GM21360 (cell line): ENCODE data around the gene SPATA6.
"Not testable (repeated sequence)": the region's sequence is repeated elsewhere in the genome, so short reads cannot be mapped to it uniquely, and the experiment has no call there.

ENCODE experiments used
- ATAC-seq: cut with Tn5 transposase; IDR thresholded peaks from one replicate; pipeline ENCODE4 v1.9.1; 2021; ENCODE audit warnings: mild to moderate bottlenecking, moderate library complexity; ENCODE audit not compliant: unreplicated experiment

Gene SPATA6

DNA sequence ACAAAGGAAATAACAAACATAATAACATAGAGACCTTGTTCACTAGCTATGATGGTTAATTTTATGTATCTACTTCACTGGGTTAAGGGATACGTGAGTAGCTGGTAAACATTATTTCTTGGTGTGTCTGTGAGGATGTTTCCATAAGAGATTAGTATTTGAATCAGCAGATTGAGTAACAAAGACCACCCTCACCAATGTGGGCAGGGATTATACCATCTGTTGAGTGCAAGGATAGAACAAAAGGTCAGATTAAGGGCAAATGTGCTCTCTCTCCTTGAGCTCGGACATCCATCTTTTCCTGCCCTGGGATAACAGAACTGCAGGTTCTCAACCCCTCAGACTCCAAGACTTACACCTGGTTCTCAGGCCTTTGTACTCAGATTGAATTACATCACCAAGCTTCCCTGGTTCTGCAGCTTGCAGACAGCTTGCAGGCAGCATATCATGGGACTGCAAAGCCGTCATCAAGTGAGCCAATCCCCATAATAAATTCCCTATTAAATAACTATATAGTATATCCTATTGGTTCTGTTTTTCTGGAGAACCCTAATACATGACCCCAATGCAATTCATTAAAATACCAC, 9.2 kb downstream of the SPATA6 start:
- no peak for ATAC-seq

DNA sequence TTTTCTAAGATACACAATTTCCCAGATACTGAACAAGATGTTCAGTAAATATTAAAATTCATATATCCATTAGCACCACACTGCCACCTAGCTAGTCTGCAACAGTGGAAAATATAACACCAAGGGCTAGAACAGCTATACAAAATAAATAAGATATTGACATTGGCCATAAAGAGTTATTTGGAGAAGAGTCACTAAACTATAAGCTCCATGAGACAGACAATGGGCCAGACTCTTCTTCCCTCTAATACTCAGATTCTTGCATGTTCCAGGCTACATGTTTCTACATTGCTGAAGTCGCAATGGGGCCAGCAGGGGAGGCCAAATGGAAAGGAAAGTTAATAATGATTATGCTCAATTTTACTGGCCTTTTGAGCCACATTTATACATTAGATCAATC, 21.5 kb downstream of the SPATA6 start:
- ATAC-seq, result no peak

DNA sequence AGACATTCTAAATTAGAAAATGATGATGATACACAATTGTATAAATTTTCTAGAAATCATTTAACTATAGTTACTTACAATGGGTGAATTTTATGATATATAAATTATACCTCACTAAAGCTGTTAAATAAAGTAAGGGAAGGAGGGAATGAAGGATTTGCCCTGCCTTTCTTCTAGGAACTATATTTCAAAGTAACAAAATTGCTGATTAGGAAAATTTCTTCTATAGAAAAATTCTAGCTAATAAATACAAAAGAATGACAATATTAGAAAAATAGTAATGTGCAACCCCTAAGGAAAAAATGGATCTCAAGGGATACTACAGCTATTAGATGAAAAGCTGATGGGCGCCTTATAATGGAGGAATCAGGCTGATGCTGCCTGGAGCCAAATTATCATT, 23.1 kb downstream of the SPATA6 start:
- ATAC-seq, result no peak

DNA sequence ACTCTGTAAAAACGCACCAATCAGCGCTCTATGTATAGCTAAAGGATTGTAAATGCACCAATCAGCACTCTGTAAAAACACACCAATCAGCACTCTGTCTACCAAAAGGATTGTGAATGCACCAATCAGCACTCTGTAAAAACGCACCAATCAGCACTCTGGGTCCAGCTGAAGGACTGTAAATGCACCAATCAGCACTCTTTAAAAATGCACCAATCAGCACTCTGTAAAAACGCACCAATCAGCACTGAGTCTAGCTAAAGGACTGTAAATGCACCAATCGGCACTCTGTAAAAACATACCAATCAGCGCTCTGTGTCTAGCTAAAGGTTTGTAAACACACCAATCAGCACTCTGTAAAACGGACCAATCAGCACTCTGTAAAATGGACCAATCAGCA, 27.8 kb downstream of the SPATA6 start:
- not testable (repeated sequence) for ATAC-seq

DNA sequence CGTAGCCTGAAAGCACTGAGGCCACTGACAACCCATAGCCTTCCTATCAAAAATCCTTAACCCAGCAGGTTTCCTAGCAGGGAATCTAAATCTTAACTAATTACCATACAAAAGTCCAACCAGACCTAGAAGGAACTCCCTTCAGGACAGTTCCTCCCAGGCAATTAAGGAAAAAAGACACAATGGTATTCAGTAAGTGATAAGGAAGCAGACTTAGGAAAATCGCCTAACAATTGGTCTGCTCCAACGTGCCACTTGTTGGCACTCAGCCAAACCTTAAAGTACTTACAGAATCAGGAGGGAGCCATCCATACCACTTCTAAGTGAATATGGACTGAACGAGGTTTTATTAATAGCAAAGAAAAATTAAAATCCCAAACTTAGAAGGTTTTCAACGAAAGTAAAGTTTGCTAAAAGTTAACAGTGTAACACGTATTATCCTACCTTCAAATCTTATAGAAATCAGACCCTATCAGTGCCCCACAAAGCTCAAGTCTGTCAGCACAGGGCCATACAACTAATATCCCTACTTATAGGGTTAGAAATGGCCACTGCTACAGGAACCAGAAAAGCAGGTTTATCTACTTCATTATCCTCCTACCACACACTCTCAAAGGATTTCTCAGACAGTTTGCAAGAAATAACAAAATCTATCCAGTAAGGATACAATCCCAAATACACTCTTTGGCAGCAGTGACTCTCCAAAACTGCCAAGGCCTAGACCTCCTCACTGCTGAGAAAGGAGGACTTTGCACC, 29.0 kb downstream of the SPATA6 start:
- ATAC-seq, result no peak

DNA sequence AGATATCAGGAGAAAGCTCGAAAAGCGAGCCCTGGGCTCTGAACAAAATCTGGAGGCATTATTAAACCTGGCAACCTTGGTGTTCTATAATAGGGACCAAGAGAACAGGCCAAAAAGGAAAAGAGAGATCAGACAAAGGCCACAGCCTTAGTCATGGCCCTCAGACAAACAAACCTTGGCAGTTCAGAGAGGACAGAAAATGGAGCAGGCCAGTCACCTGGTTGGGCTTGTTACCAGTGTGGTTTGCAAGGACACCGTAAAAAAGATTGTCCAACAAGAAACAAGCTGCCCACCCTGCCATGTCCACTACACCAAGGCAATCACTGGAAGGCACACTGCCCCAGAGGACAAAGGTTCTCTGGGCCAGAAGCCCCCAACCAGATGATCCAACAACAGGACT, 31.2 kb downstream of the SPATA6 start:
- not testable (repeated sequence) for ATAC-seq

DNA sequence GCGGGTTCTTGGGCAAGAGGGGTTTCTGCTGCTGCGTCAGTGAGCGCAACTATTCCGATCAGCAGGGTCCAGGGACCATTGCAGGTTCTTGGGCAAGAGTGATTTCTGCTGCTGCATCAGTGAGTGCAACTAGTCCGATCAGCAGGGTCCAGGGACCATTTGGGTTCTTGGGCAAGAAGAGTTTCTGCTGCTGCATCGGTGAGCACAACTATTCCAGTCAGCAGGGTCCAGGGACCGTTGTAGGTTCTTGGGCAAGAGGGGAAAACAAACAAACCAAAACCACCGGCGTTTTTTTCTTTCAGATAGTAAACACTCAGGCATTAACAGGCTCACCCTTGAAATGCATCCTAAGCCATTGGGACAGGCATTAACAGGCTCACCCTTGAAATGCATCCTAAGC, 32.6 kb downstream of the SPATA6 start:
- ATAC-seq, result no peak

DNA sequence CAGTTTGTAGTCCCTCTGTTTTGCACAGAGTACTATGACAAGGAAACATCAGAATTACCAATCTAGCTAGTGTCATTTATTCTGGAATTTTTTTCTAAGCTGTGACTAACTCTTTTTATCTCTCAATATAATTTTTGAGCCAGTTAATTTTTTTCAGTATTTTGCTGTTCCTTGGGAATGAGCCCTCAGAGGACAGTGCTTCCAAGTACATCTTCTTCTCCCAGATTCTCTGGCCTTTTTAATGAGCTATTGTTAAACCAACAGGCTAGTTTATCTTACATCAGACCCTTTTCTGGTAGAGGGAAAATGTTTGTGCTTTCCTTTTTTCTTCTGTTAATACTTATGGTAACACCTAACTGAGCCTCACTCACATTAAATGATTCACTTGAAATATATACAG, 34.6 kb downstream of the SPATA6 start:
- ATAC-seq, result not testable (repeated sequence)

DNA sequence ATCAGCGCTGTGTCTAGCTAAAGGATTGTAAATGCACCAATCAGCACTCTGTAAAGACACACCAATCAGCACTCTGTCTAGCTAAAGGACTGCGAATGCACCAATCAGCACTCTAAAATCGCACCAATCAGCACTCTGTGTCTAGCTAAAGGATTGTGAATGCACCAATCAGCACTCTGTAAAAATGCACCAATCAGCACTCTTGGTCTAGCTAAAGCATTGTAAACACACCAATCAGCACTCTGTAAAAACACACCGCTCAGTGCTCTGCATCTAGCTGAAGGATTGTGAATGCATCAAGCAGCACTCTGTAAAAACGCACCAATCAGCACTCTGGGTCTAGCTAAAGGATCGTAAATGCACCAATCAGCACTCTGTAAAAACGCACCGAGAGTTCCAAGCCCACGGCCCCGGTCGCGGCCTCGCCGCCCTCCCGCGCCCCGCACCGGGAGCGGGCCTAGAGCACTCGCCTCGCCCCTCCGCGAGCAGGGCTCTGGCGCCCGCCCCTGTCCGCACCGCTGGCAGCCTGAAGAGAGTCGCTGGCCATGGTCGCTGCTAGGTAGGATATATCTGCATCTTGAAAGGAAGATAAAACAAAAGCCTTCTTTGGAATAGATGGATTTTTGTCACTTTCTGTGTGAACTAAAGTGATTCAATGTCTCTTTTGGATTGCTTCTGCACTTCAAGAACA, 36.5 kb downstream of the SPATA6 start:
- ATAC-seq, result not testable (repeated sequence)

DNA sequence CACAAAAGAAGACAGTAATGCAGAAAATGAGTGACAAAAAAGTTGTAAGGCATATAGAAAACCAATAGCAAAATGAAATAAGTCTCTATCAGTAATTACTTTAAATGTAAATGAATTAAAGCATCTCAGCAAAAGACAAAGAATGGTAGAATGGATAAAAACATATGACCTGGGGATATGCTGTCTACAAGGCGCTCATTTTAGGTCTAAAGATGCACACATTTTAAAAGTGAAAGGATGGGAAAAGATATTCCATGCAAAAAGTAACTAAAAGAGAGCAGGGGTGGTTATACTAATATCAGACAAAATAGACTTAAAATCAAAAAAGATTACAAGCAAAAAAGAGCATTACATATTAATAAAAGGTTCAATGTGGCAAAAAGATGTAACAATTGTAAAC, 41.2 kb downstream of the SPATA6 start:
- ATAC-seq, result no peak

DNA sequence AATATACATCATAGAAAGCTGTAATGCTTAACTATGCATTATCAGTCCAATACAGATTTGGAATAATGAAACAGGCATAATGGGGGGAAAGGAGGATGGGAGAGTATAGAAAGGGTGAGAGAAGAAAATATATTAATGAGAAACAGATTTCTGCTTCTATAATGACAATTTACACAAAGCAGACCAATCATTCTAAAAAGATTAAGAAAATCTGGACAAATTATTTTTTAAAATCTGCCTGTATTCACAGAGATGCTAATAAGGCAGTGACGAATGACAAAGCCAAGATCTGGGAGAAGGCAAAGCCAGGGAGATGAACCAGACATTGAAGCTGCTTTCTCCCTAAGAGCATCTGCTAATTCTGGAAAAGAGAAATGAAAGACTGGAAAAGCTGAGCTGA, 50.0 kb downstream of the SPATA6 start:
- no peak for ATAC-seq

DNA sequence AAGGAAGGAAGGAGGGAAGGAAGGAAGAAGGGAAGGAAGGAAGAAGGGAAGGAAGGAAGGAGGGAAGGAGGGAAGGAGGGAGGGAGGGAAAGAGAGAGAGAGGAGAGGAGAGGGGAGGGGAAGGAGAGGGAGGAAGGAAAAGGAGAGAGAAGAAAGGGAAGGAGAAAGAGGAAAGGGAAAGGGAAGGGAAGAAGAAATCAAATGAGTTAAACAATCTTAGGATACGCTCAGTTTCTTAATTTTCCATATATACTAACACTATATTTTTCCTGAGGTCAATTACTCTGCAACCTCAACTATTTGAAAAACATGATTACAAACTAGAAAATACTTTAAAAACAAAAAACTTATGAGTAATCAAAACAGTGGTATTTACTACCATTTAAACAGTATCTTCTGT, 53.3 kb downstream of the SPATA6 start:
- no peak for ATAC-seq

DNA sequence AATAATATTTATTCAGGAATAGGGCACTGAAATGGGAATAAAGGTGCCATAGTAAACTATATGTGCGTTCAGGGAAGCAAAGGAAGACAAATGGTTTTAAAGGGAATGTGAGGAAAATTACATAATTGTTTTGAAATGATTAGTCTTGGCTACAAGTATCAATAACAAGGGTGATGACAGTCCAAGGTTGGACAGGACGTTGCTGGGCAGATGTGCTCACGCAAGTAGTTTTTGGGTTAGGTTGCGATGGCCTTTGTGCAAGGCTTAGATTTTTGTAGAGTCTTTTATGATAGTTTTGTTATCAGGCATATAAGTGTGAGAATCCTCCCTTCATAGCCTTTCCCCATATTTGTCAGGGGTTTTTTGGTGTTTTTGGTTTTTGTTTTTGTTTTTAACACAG, 57.0 kb downstream of the SPATA6 start:
- ATAC-seq, result no peak

DNA sequence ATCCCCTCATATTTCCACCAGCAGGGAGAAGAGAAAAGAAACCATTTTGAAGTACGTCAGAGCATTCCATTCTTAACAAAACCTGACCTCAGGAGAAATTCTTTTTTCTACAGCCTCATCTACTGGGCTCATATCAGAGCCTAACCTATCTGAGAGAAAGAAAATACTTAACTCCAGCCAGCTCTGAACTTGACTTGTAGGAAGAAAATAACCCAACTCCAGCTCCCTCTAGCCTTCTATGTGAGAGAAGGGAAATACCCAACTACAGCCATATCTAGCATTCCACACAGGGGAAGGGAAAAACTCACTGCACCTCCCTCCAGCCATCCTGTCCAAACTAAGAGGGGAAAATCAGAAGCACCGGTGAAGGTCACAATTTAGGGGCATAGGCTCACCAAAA, 57.7 kb downstream of the SPATA6 start:
- no peak for ATAC-seq

DNA sequence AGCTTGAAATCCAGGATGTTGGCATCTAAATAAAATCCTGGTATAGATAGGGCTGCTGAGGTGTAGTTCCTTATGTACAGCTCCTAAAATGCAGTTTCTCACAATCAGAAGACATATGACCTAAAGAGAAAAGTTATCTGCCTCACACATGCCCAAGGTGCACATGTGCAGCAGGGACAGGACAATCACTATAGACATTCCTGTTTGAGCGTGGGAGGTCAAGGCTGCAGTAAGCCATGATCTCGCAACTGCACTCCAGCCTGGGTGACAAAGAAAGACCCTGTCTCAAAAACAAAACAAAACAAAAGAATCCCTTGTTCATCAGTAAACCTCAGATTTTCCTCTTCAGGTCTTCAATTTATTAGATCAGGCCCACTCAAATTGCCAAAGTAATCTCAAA, 66.1 kb downstream of the SPATA6 start:
- no peak for ATAC-seq

DNA sequence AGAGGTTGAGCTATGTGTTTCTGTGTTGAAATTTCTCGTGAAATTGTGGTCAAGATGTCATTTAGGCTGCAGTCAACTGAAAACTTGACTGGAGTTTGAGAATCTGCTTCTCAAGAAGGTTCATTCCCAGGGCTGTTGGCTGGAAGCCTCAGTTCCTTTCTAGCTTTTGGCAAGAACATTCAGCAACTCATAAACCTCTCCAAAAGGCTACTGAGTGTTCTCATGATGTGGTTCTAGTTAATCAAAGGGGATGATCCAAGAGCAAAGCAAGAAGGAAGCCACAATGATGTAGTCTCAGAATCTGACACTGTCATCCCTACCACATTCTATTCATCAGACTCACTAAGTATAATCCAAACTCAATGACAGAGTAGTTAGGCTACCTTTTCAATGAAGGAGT, 66.6 kb downstream of the SPATA6 start:
- no peak for ATAC-seq

DNA sequence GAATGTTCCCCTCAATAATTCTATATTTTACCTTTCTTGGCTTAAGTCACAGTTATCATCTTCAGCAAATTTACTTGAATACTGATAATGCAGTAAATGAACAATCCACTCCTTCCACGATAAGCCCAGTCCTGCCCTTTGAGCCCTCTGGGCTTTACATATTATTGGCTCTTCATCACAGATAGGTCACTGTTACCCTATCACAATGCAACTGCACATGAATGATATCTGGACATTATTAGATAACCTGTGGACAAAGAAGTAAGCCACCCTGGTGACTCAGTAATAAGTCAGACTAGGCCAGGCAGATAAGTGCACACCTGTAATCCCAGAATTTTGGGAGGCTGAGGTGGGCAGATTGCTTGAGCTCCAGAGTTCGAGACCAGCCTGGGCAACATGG, 69.4 kb downstream of the SPATA6 start:
- no peak for ATAC-seq

DNA sequence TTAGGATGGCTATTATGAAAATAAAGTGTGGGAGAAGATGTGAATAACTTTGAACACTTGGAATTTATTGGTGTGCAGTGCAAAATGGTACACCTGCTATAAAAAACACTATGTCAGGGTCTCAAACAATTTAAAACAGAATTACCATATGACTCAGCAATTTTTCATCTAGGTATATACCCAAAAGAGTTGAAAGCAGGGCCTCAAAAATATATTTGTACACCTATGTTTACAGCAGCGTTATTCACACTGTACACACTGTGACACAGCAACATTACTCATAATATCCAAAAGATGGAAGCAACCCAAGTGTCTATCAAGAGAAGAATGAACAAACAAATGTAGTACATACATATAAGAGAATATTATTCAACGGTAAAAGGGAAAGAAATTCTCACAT, 75.8 kb downstream of the SPATA6 start:
- ATAC-seq, result no peak

DNA sequence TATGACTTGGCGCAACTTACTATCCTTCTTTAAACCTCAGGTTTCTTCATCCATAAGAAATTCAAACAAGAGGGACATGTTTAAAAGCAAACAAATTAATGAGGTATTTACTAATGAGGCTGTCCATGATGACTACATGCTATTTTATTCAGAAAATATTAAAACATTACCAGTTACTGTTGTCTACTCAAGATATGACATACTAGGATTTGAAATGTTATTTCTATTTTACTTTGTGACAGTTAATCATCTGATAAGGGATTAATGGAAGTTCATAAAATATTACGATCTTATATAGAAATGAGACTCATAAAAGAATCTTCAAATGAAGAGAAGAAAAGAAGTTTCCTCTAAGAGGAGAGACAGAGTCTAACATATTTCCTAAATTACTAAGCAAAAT, 80.1 kb downstream of the SPATA6 start:
- ATAC-seq, result no peak

DNA sequence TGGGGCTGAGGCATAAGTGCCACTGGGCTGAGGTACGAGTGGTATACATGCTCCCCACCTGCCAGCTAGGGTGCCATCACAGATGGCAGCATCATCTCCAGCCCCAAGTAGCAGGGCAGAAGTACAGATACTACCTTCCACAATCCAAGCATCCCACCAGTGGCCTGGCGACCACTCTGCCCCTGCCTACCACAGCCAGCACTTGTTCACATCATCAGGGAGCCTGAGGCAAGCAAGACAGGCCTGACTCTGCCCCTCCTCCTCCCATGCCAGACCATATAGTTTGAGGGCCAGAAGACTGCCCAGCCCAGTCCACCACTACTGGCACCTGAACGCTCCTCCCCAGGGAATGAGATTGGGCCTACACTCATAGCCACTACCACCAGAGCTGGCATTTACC, 84.6 kb downstream of the SPATA6 start:
- ATAC-seq, result no peak

DNA sequence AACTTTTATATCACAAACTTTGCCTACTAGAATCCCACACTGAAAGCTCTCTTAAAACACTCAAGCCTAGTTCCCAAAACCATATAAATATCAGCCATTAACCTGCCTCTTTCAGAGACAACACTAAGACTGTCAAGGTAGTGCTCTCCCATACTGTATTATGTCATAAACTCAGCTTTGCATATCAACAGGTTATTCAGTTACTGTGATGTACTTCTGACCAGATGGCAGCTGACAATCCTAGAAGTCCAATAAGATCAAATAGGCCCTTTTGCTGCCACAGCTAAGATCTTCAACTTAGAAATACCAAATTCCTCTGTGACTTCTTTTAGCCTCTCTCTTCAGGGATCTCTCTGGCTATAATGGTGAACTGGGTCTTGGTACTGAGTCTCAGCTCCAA, 97.2 kb downstream of the SPATA6 start:
- ATAC-seq, result no peak

DNA sequence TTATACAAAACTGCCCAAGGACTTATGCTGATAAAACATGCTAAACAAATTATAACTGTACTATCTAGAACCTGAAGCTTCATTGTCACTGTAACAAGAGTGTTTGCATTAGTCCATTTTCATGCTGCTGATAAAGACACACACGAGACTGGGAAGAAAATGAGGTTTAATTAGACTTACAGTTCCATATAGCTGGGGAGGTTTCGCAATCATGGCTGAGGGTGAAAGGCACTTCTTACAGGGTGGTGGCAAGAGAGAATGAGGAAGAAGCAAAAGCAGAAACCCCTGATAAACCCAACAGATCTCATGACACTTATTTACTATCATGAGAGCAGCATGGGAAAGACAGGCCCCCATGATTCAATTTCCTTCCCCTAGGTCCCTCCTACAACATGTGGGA, 100.4 kb downstream of the SPATA6 start:
- no peak for ATAC-seq
